ENCODE results near the gene IL24. TPM values are rescaled to one million over a fixed set of nuclear protein-coding genes. Genes with fewer than 3 reads are reported as not detected.
A peak's percentile ranks its signal among the peaks of the same experiment; 100 is the strongest.

The IL24 gene
- total RNA-seq, 1 donor from 2014 or later: not detected

GRCh38 chr1:206932177-206932576, 34.9 kb downstream of the IL24 start:
- DNase-seq (ENCODE audit: low spot score): no peak
- Histone ChIP-seq H3K9ac (no peak overlapping the region), H3K4me1 (no peaks in the 10 kb centered on the region), H3F3A (ENCODE audit: low read depth) (no peaks in the 10 kb centered on the region), H3K27me3 (no peaks in the 10 kb centered on the region), H3K4me2 (no peak overlapping the region), H3K27ac (no peak overlapping the region), H3K9me3 (ENCODE audit: low read depth) (no peaks in the 10 kb centered on the region), H3K4me3 (no peak overlapping the region), H3K79me2 (ENCODE audit: low read depth) (no peaks in the 10 kb centered on the region), H2AFZ (replicated peaks) (no peak overlapping the region), H4K20me1 (ENCODE audit: low read depth) (no peaks in the 10 kb centered on the region), H3K36me3 (no peaks in the 10 kb centered on the region)
- no peaks in the 10 kb centered on the region for H3K9me3 Mint-ChIP-seq
- no peaks in the 10 kb centered on the region for H3K36me3 Mint-ChIP-seq
- no peak overlapping the region for H3K4me3 Mint-ChIP-seq
- no peaks in the 10 kb centered on the region for H3K27me3 Mint-ChIP-seq (ENCODE audit: insufficient read depth, low read depth)
- no peaks in the 10 kb centered on the region for H3K4me1 Mint-ChIP-seq
- no peak overlapping the region for H3K27ac Mint-ChIP-seq
- TF ChIP-seq EZH2 (IDR thresholded peaks at IDR 0.05) (no peak), EZH2phosphoT487 (IDR thresholded peaks at IDR 0.05) (no peak), CTCF (IDR thresholded peaks at IDR 0.05) (no peak)

- no peaks in the 10 kb centered on the region for H3K36me3 ChIP-seq
- Mint-ChIP-seq H3K9me3 (no peaks in the 10 kb centered on the region), H3K27me3 (ENCODE audit: insufficient read depth, low read depth) (peaks cover 3% of the 10 kb centered on the region), H3K36me3 (no peaks in the 10 kb centered on the region), H3K4me1 (no peaks in the 10 kb centered on the region), H3K4me3 (no peak overlapping the region), H3K27ac (no peak overlapping the region)
- TF ChIP-seq CTCF (IDR thresholded peaks at IDR 0.05) (peak; percentile 68), EZH2 (IDR thresholded peaks at IDR 0.05) (no peak), EZH2phosphoT487 (IDR thresholded peaks at IDR 0.05) (no peak)
- H2AFZ ChIP-seq (replicated peaks): no peak overlapping the region
- H3K9ac ChIP-seq: no peak overlapping the region
- H3K9me3 ChIP-seq (ENCODE audit: low read depth): no peaks in the 10 kb centered on the region
- no peaks in the 10 kb centered on the region for H3K79me2 ChIP-seq (ENCODE audit: low read depth)
- H3K27me3 ChIP-seq: no peaks in the 10 kb centered on the region
- H3K27ac ChIP-seq: no peak overlapping the region
- H3K4me3 ChIP-seq: no peak overlapping the region
- DNase-seq (ENCODE audit: low spot score): peak; percentile 57
- H3F3A ChIP-seq (ENCODE audit: low read depth): no peaks in the 10 kb centered on the region
- no peaks in the 10 kb centered on the region for H3K4me1 ChIP-seq
- H4K20me1 ChIP-seq (ENCODE audit: low read depth): no peaks in the 10 kb centered on the region
- no peak overlapping the region for H3K4me2 ChIP-seq
Measured at GRCh38 chr1:206933333-206933945, 36.2 kb downstream of the IL24 start.

- Mint-ChIP-seq H3K4me3 (no peak overlapping the region), H3K27me3 (ENCODE audit: insufficient read depth, low read depth) (peaks cover 3% of the 10 kb centered on the region), H3K36me3 (no peaks in the 10 kb centered on the region), H3K27ac (no peak overlapping the region), H3K4me1 (no peaks in the 10 kb centered on the region), H3K9me3 (no peaks in the 10 kb centered on the region)
- Histone ChIP-seq H3K27me3 (no peaks in the 10 kb centered on the region), H3K4me2 (no peak overlapping the region), H3K4me1 (no peaks in the 10 kb centered on the region), H4K20me1 (ENCODE audit: low read depth) (no peaks in the 10 kb centered on the region), H3F3A (ENCODE audit: low read depth) (no peaks in the 10 kb centered on the region), H3K79me2 (ENCODE audit: low read depth) (no peaks in the 10 kb centered on the region), H3K4me3 (no peak overlapping the region), H2AFZ (replicated peaks) (no peak overlapping the region), H3K9ac (no peak overlapping the region), H3K9me3 (ENCODE audit: low read depth) (no peaks in the 10 kb centered on the region), H3K36me3 (no peaks in the 10 kb centered on the region), H3K27ac (no peak overlapping the region)
- TF ChIP-seq CTCF (IDR thresholded peaks at IDR 0.05) (peak; percentile 59), EZH2phosphoT487 (IDR thresholded peaks at IDR 0.05) (no peak), EZH2 (IDR thresholded peaks at IDR 0.05) (no peak)
- DNase-seq (ENCODE audit: low spot score): peak; percentile 69
Measured at GRCh38 chr1:206935491-206936067, 38.3 kb downstream of the IL24 start.
